K562 (cell line): ENCODE measurements around the gene GMDS. TPM values are rescaled to one million over a fixed set of nuclear protein-coding genes. Genes with fewer than 3 reads are reported as not detected.

Experiments used
- ATAC-seq: fragments of 200-7000 bp; cut with Tn5 transposase; 3 replicates; pipeline ENCODE4 v1.9.1; 2020; ENCODE audit warnings: moderate library complexity
- BruUV-seq: library from RNA; stranded (reverse); fragments of 400-500 nt; replicated peaks from 2 replicates; lab custom pipeline; 2021; lab: Mats Ljungman, UMichigan
- CTCF ChIA-PET: fragments of 300-600 bp; formaldehyde crosslinking; extraction: SDS; loops from one replicate; lab custom pipeline; 2021; ENCODE audit warnings: low intra/inter-chr PET ratio; lab: Yijun Ruan, JAX
- POLR2A ChIA-PET: fragments of 300-600, 350-650 bp; sonication (Branson Sonifier 250); formaldehyde crosslinking; extraction: SDS; loops from one replicate; lab custom pipeline; 2021; ENCODE audit warnings: antibody characterized with exemption, inconsistent platforms; lab: Yijun Ruan, JAX
- DNase-seq, 4 experiments: peaks; one replicate each; pipeline versions ENCODE4 v3.0.0 to v3.0.0-alpha.2; 2011 to 2018; ENCODE audit warnings: low spot score in 3 of 4, mixed read lengths in 3 of 4; ENCODE audit errors: extremely low read depth in 1 of 4
- FAIRE-seq: peaks from 2 replicates; lab custom pipeline; 2011; peaks lifted over from hg19 to GRCh38; lab: Jason Lieb, UNC
- H2AFZ ChIP-seq: 2 replicates; pipeline ENCODE4 v1.6.0; 2011; ENCODE audit warnings: low read depth, low read length, control low read depth, inconsistent platforms
- H3K27ac ChIP-seq: fragments of 200-600 bp; 3 replicates; pipeline ENCODE4 v1.8.0; 2011; ENCODE audit warnings: low read depth, mild to moderate bottlenecking, control low read depth, inconsistent platforms, low read length, moderate library complexity, mixed read lengths; ENCODE audit errors: extremely low read depth
- H3K27me3 ChIP-seq, 2 experiments: fragments of 300-600 bp in 1 of 2; 2 replicates in 1 of 2; 3 replicates in 1 of 2; pipeline versions ENCODE4 v1.6.0 to v1.8.0; 2011; ENCODE audit warnings: inconsistent platforms in 2 of 2, low read length in 2 of 2, mild to moderate bottlenecking in 1 of 2, mixed read lengths in 1 of 2, moderate library complexity in 1 of 2; ENCODE audit not compliant: control insufficient read depth in 2 of 2, insufficient read depth in 2 of 2
- H3K36me3 ChIP-seq: fragments of 300-600 bp; 3 replicates; pipeline ENCODE4 v1.8.0; 2011; ENCODE audit warnings: mild to moderate bottlenecking, low read length, inconsistent platforms; ENCODE audit not compliant: control insufficient read depth, insufficient read depth
- H3K4me1 ChIP-seq, 2 experiments: fragments of 200-600 bp in 1 of 2; replicated peaks in 1 of 2; 2 replicates in 1 of 2; 3 replicates in 1 of 2; pipeline versions ENCODE4 v1.5.1 to v1.8.0; 2011; ENCODE audit warnings: inconsistent platforms in 2 of 2, low read length in 2 of 2, mild to moderate bottlenecking in 1 of 2, mixed read lengths in 1 of 2, moderate library complexity in 1 of 2; ENCODE audit not compliant: control insufficient read depth in 2 of 2, insufficient read depth in 2 of 2
- H3K4me2 ChIP-seq: 2 replicates; pipeline ENCODE4 v1.6.1; 2011; ENCODE audit warnings: low read length, control low read depth, inconsistent platforms, mixed read lengths; ENCODE audit not compliant: insufficient read depth
- H3K4me3 ChIP-seq: fragments of 200-600 bp; sonication (generic), shearing (Covaris generic); 2 replicates; pipeline ENCODE4 v1.5.1; 2016; ENCODE audit warnings: control low read depth, inconsistent platforms
- H3K79me2 ChIP-seq: fragments of 200-600 bp; 3 replicates; pipeline ENCODE4 v1.8.0; 2011; ENCODE audit warnings: low read length, inconsistent platforms; ENCODE audit not compliant: control insufficient read depth, insufficient read depth
- H3K9ac ChIP-seq, 2 experiments: 2 replicates each; pipeline versions ENCODE4 v1.6.0 to v1.6.1; 2011; ENCODE audit warnings: low read depth in 2 of 2, low read length in 2 of 2, control low read depth in 1 of 2, inconsistent platforms in 1 of 2, mild to moderate bottlenecking in 1 of 2, mixed read lengths in 1 of 2; ENCODE audit not compliant: insufficient read depth in 1 of 2
- H3K9me1 ChIP-seq: one replicate; pipeline ENCODE4 v1.6.0; 2011; ENCODE audit warnings: inconsistent platforms, mild to moderate bottlenecking, low read length, moderate library complexity; ENCODE audit not compliant: control insufficient read depth, insufficient read depth
- H3K9me3 ChIP-seq: replicated peaks from 2 replicates; pipeline ENCODE4 v1.5.1; 2011; ENCODE audit warnings: low read depth, low read length, inconsistent platforms; ENCODE audit not compliant: control insufficient read depth, insufficient read depth
- H4K20me1 ChIP-seq: replicated peaks from 2 replicates; pipeline ENCODE4 v1.6.1; 2011; ENCODE audit warnings: low read length, inconsistent platforms, mixed read lengths; ENCODE audit not compliant: control insufficient read depth, insufficient read depth
- BCOR ChIP-seq: fragments of 450-650 bp; IDR thresholded peaks from 2 replicates; pipeline ENCODE4 v1.6.1; 2016
- DACH1 ChIP-seq: fragments of 450-650 bp; IDR thresholded peaks from 2 replicates; pipeline ENCODE4 v1.6.1; 2018; ENCODE audit not compliant: partially characterized antibody
- HDAC6 ChIP-seq: IDR thresholded peaks from 2 replicates; pipeline ENCODE4 v1.6.1; 2012; ENCODE audit warnings: low read depth, mild to moderate bottlenecking, control low read depth, inconsistent platforms, low read length, moderate library complexity
- MITF ChIP-seq: IDR thresholded peaks from 2 replicates; pipeline ENCODE4 v1.6.1; 2014; ENCODE audit warnings: antibody characterized with exemption
- NFATC3 ChIP-seq: fragments of 450-650 bp; IDR thresholded peaks from 2 replicates; pipeline ENCODE4 v1.6.1; 2017; ENCODE audit warnings: mild to moderate bottlenecking
- RREB1 ChIP-seq: fragments of 250-450 bp; sonication (Bioruptor Pico); IDR thresholded peaks from 2 replicates; pipeline ENCODE4 v1.4.0; 2020
- XRCC5 ChIP-seq: fragments of 200-400 bp; formaldehyde crosslinking; IDR thresholded peaks from 2 replicates; pipeline ENCODE4 v1.6.1; 2017; ENCODE audit warnings: low read depth, mild to moderate bottlenecking, low read length
- ZC3H11A ChIP-seq: IDR thresholded peaks from 2 replicates; pipeline ENCODE4 v1.6.1; 2012; ENCODE audit warnings: low read depth, low read length, improper control_type of control experiment
- ZFX ChIP-seq: sonication (generic); formaldehyde crosslinking; IDR thresholded peaks from 2 replicates; pipeline ENCODE4 v1.8.0; 2022; ENCODE audit warnings: mild to moderate bottlenecking, missing genetic modification reagents, moderate library complexity
- ZNF239 ChIP-seq: fragments of 250-450 bp; sonication (Bioruptor Pico); IDR thresholded peaks from 2 replicates; pipeline ENCODE4 v1.4.0; 2020; ENCODE audit warnings: mild to moderate bottlenecking
- ZNF584 ChIP-seq: fragments of 200-800 bp; sonication (Bioruptor generic); IDR thresholded peaks from 2 replicates; pipeline ENCODE4 v1.6.1; 2016; ENCODE audit warnings: low read depth, mild to moderate bottlenecking, missing genetic modification characterization, missing compliant biosample characterization
- ZNF589 ChIP-seq: fragments of 200-800 bp; sonication (Bioruptor generic); IDR thresholded peaks from 2 replicates; pipeline ENCODE4 v1.6.1; 2016; ENCODE audit warnings: low read depth, missing genetic modification characterization, missing compliant biosample characterization
- WGBS: fragments of 100-300 bp; shearing (Covaris generic); methylation state at CpG from one replicate; pipeline ENCODE4 v1.1.6; 2016; ENCODE audit warnings: low coverage, mixed read lengths; ENCODE audit not compliant: insufficient coverage; ENCODE audit errors: missing lambda C conversion rate; 5-methylcytosine and 5-hydroxymethylcytosine counted together
- in situ Hi-C: fragments of 300-500 bp; cut with MboI; formaldehyde crosslinking; loops from 4 replicates; pipeline ENCODE4 v1.15.0; 2018; ENCODE audit warnings: inconsistent platforms, mixed read lengths
- intact Hi-C: fragments of 100-400 bp; cut with micrococcal nuclease; formaldehyde crosslinking; loops from 2 replicates; pipeline ENCODE4 v1.14.2; 2022
- polyA plus RNA-seq, 8 experiments: library from polyadenylated mRNA; depleted of rRNA in 4 of 8; stranded (reverse) in 5 of 8; unstranded in 3 of 8; fragments of >200 nt; fragmentation: Nextera tagmentation in 2 of 8; fragmentation: Illumina TruSeq in 1 of 8; extraction: Ambion mirVana in 2 of 8; extraction: Trizol in 1 of 8; gene quantifications; 2 replicates each; pipeline versions ENCODE4 v1.2.1 to v1.2.3, GENCODE V29; 2011 to 2014; ENCODE audit warnings: inconsistent platforms in 1 of 8, missing spikeins in 1 of 8
- total RNA-seq, 7 experiments: library from RNA; depleted of rRNA in 6 of 7; stranded (reverse); fragments of >200 nt in 6 of 7; fragmentation: Illumina TruSeq in 2 of 7; extraction: Trizol in 2 of 7; gene quantifications; 2 replicates each; pipeline versions ENCODE4 v1.2.1 to v1.2.3, GENCODE V29; 2011 to 2021; ENCODE audit warnings: low replicate concordance in 1 of 7
- TF ChIP-seq, protein P1 (sequence below): fragments of 450-650 bp; formaldehyde crosslinking; IDR thresholded peaks from 2 replicates; pipeline ENCODE4 v1.4.0; 2020; ENCODE audit warnings: mild to moderate bottlenecking, moderate library complexity

The GMDS gene
- total and polyA plus RNA-seq, 9 of the 15 experiments (the other 6 are each of a cell fraction or from before 2014, with no cell fraction given) = 0.48 to 31.8 (median 13.4) TPM

DNA sequence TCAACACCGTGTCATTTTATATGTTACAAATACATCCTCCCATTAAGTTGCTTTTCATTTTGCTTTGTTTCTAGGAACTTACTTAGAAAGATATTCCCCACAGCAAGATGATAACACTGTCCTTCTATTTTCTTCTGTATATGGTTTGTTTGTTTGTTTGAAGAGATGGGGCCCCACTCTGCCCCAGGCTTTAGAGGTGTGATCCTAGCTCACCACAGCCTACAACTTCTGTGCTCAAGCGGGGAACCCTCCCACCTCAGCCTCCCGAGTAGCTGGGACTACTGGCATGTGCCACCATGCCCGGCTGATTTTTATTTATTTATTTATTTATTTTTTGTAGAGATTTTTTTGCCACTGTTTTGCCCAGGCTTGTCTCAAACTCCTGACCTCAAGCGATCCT lies 14.2 kb upstream of the GMDS start:
- no peak for ATAC-seq
- H3K9ac ChIP-seq = no peak overlapping the region
- H3K4me1 ChIP-seq = no peaks in the 10 kb centered on the region
- H3K27ac ChIP-seq = no peak overlapping the region
- H3K27me3 ChIP-seq = no peaks in the 10 kb centered on the region
- H2AFZ ChIP-seq = no peak overlapping the region
- no peaks in the 10 kb centered on the region for H4K20me1 ChIP-seq
- no peaks in the 10 kb centered on the region for H3K9me1 ChIP-seq
- CTCF ChIA-PET = no interaction called here
- 19% methylated on average over 5 of the region's 5 CpGs for WGBS
- H3K4me3 ChIP-seq = no peak overlapping the region
- in situ Hi-C loops (no loop called here), intact Hi-C loops (no loop called here)
- no peaks in the 10 kb centered on the region for H3K79me2 ChIP-seq
- no TSS peak for BruUV-seq
- no peak for DNase-seq
- POLR2A ChIA-PET = interaction anchor here (0.8 to 1.3 kb wide), 2 partner anchors 9 to 375 kb away, joined by 3 to 4 read pairs; no protein-coding TSS in a partner anchor
- FAIRE-seq = no peak
- no peak overlapping the region for H3K4me2 ChIP-seq
- no peaks in the 10 kb centered on the region for H3K36me3 ChIP-seq
- H3K9me3 ChIP-seq = no peaks in the 10 kb centered on the region
- TF ChIP-seq ZNF239 (CRISPR knock-in tag) = no peak
- TF ChIP-seq, protein P1, sequence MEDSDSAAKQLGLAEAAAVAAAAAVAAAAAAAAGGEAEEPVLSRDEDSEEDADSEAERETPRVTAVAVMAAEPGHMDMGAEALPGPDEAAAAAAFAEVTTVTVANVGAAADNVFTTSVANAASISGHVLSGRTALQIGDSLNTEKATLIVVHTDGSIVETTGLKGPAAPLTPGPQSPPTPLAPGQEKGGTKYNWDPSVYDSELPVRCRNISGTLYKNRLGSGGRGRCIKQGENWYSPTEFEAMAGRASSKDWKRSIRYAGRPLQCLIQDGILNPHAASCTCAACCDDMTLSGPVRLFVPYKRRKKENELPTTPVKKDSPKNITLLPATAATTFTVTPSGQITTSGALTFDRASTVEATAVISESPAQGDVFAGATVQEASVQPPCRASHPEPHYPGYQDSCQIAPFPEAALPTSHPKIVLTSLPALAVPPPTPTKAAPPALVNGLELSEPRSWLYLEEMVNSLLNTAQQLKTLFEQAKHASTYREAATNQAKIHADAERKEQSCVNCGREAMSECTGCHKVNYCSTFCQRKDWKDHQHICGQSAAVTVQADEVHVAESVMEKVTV (CRISPR knock-in tag) = no peak
- no peak for TF ChIP-seq NFATC3
- TF ChIP-seq XRCC5 = no peak
- no peak for TF ChIP-seq ZNF589 (CRISPR knock-in tag)
- no peak for TF ChIP-seq BCOR
- TF ChIP-seq ZFX (CRISPR knock-in tag) = no peak
- no peak for TF ChIP-seq MITF
- no peak for TF ChIP-seq ZC3H11A
- TF ChIP-seq DACH1 = no peak
- TF ChIP-seq HDAC6 = no peak
- TF ChIP-seq RREB1 (CRISPR knock-in tag) = no peak
- TF ChIP-seq ZNF584 (CRISPR knock-in tag) = no peak
